ENCODE data around the gene LRRIQ3.
A peak's percentile ranks its signal among the peaks of the same experiment; 100 is the strongest.
"Not testable (repeated sequence)": the region's sequence is repeated elsewhere in the genome, so short reads cannot be mapped to it uniquely, and the experiment has no call there.

Gene LRRIQ3, protein sequence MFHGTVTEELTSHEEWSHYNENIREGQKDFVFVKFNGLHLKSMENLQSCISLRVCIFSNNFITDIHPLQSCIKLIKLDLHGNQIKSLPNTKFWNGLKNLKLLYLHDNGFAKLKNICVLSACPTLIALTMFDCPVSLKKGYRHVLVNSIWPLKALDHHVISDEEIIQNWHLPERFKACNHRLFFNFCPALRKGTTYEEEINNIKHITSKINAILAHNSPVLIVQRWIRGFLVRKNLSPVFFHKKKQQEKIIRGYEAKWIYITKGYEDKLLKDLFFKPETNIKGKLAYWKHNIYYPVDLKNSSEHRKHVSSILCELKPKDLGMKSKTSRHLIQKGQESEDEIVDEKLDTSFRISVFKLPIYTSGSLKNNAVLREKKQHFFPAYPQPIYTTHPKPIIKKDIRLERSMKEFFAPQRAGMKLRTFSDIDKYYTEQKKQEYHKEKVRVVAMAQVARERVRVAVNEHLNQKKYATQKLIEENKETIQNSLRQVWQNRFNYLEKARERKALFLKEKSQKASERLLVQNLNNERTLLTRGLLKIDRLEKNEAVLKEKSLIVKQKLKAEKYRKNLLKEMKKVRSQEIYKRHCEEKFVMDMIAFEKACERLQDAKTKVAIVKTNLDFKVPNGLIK

DNA sequence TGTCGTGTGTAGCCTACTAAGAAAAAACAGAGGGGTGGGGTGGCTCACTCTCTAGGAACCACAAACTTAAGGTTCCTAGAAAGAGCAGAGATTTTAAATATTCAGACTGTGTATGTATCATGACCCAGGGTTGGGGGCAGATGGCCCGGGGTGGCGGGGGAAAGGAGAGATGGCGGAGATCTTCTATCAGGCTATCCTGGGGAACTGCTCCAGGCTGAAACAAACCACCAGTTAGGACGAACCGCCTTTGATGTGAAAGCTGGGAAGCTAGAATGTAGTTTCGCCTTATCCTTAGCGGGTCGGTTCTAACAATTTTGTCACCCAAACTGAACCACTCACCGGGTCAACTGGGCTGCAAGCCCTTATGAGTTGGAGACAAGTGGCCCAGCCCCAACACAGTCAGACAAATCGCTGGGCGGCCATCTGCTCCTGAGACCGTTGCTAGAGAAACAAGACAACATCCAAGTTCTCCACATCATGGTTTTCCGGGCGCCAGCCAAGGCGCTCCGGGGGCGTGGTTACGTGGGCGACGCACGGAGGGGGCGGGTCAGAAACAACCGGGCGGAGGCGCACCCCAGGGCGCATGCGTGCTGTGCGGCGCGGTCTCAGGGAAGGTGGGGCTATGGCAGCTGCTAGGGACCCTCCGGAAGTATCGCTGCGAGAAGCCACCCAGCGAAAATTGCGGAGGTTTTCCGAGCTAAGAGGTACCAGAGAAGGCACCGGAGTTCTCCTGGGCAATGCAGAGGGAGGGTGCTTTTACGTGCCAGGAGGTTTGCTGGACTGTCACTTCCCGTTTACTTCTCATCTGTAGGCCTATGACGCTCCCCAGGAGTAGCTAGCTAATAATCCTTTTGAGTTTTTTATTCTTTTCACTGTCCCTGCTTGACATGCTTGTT, at the start of gene LRRIQ3, which contains the start of gene FPGT:
Gene LRRIQ3, minus strand, starts transcription at position 520 of the 896 bp plus-strand sequence. CDS start 14,492 bp downstream, outside the sequence.
Gene FPGT, plus strand, starts transcription at position 586 of the 896 bp plus-strand sequence. Its CDS starts 37 bp downstream, at position 623.
- peak; percentile 99 for FAIRE-seq

GRCh38 chr1:74246315-74246714, 48.3 kb upstream of the LRRIQ3 start:
- FAIRE-seq = no peak
- no peak for DNase-seq (ENCODE audit: extremely low spot score, insufficient read length, low read depth)

More for the DNA sequence above, at the start of gene LRRIQ3, which contains the start of gene FPGT:
- DNase-seq (ENCODE audit: extremely low spot score, insufficient read length, low read depth) = peak; percentile 93

DNA sequence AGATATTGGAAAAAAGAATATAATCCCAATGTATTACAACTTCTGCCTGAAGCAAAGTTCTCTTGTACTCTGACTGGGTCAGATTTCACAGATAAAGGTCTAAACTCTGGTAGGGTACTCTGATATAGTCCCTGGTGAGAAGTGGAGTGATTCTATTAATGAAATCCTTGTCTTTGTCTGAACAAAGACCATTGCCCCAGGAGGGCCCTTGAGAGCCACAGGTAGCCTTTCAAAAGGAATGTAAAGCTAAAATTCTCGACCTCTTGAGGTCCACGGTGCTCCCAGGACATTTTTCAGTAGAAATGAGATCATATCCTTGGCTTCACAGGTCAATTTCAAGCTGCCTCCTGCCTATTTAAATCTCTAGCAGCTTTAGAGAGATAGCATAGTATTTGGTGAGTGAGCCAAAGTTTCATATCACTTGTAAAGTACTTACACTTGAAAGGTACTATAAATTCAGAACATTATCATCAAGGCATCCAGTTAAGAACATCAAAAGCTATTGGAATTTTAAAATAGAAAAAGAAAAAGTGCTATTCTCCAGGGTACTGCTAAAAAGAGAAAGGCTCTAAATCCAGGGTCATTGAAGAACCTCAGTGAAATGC, 47.3 kb upstream of the LRRIQ3 start:
- FAIRE-seq = no peak
- DNase-seq (ENCODE audit: extremely low spot score, insufficient read length, low read depth) = no peak

GRCh38 chr1:74237787-74238186, 39.8 kb upstream of the LRRIQ3 start:
- DNase-seq (ENCODE audit: extremely low spot score, insufficient read length, low read depth) (no peak), FAIRE-seq (no peak)

GRCh38 chr1:74237035-74237434, 39.1 kb upstream of the LRRIQ3 start:
- DNase-seq (ENCODE audit: extremely low spot score, insufficient read length, low read depth) (no peak), FAIRE-seq (no peak)

DNA sequence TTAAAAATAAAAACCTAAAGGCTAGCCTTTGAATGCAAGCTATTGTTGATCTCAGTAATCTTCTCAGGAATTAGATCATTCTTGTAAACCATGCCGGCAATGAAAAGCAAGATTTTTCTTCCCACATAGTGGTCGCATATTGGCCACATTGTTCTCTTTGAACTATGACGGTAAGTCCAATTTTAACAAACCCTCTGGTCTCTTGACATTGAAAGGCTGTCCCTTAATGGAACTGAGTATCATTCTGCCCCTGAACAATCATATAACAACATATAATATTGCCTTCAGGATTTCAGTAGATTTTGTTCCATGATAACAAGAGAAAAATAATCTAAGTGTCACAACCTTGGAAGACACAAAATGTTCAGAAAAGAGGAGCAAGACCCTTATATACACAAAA, 38.5 kb upstream of the LRRIQ3 start:
- DNase-seq (ENCODE audit: extremely low spot score, insufficient read length, low read depth) (no peak), FAIRE-seq (no peak)

DNA sequence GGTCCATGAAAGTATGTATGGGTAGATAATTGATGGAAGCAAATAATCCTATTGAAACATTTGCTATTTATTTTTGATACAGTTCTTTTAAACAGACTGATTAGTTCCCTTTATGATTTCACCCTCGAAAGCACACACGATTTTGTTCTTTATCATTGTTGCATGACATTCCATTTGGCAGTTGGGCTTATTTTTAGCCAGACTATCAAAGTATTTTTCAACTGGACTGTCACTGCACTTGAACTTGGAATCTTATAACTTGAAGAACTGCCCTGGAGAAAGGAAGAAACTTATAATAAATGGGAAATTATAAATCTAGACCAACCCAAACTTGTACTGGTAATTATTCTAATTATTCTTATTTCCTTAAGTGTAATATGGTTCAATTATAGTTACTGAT, 37.2 kb upstream of the LRRIQ3 start, which contains the start of gene TNNI3K:
Gene TNNI3K, plus strand, starts transcription at position 235 of the 400 bp plus-strand sequence. Its CDS starts 65 bp downstream, at position 300.
- FAIRE-seq = no peak
- DNase-seq (ENCODE audit: extremely low spot score, insufficient read length, low read depth) = no peak

- FAIRE-seq (no peak), DNase-seq (ENCODE audit: extremely low spot score, insufficient read length, low read depth) (no peak)
These were observed 25.5 kb upstream of the LRRIQ3 start for GRCh38 chr1:74223453-74223852.

GRCh38 chr1:74222701-74223100, 24.7 kb upstream of the LRRIQ3 start:
- no peak for FAIRE-seq
- DNase-seq (ENCODE audit: extremely low spot score, insufficient read length, low read depth) = no peak

GRCh38 chr1:74215229-74215628, 17.3 kb upstream of the LRRIQ3 start:
- no peak for DNase-seq (ENCODE audit: extremely low spot score, insufficient read length, low read depth)
- FAIRE-seq = no peak

DNA sequence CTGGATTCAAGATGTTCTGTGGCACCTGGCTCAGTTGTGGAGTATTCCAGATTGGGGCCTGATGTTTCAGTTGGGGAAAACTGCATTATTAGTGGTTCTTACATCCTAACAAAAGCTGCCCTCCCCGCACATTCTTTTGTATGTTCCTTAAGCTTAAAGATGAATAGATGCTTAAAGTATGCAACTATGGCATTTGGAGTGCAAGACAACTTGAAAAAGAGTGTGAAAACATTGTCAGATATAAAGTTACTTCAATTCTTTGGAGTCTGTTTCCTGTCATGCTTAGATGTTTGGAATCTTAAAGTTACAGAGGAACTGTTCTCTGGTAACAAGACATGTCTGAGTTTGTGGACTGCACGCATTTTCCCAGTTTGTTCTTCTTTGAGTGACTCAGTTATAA, 7.3 kb upstream of the LRRIQ3 start:
- FAIRE-seq (no peak), DNase-seq (ENCODE audit: extremely low spot score, insufficient read length, low read depth) (no peak)

- FAIRE-seq (no peak), DNase-seq (ENCODE audit: extremely low spot score, insufficient read length, low read depth) (no peak)
These were observed 1.5 kb upstream of the LRRIQ3 start for GRCh38 chr1:74199504-74199903.

GRCh38 chr1:74197255-74197654, 721 bp downstream of the LRRIQ3 start:
- no peak for FAIRE-seq
- DNase-seq (ENCODE audit: extremely low spot score, insufficient read length, low read depth) = no peak

DNA sequence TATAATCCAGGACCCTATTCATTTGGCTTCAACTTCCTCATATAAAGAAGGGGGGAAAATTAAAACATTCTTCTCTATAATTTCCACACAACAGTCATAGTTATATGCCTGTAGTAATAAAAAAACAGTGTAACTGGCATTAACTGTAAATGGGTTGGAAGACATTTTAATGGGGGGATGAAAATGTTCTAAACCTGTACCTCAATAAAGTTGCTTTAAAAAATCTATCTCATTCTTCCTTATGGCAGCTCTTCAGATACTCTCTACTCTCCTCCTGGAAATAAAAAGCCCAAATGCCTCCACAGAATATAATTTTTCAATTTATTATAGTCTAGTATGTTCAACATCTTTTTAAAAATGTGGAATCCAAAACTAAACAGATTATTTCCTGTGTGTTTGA, 2.6 kb downstream of the LRRIQ3 start:
- DNase-seq (ENCODE audit: extremely low spot score, insufficient read length, low read depth) (no peak), FAIRE-seq (no peak)

- no peak for DNase-seq (ENCODE audit: extremely low spot score, insufficient read length, low read depth)
- no peak for FAIRE-seq
These were observed 4.1 kb downstream of the LRRIQ3 start for GRCh38 chr1:74193908-74194307.

DNA sequence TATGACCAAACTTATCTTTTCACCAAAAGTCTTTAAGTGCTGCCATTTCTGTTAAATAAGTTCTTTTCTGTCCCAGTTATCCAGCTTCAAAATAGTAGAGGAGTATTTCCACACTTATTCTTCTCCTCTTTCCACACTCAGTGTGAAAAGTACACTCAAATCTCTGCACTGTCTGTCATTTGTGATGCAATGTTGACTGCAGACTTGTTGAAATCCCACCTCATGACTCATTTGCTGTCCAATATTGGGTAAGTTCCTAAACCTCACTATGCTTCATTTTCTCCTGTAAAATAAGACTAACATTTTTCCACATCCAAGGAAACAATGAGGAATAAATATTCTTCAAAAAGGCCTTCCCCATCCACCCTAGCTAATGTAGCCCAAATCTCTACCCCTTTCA, 17.5 kb downstream of the LRRIQ3 start:
- DNase-seq (ENCODE audit: extremely low spot score, insufficient read length, low read depth) = no peak
- FAIRE-seq = no peak

DNA sequence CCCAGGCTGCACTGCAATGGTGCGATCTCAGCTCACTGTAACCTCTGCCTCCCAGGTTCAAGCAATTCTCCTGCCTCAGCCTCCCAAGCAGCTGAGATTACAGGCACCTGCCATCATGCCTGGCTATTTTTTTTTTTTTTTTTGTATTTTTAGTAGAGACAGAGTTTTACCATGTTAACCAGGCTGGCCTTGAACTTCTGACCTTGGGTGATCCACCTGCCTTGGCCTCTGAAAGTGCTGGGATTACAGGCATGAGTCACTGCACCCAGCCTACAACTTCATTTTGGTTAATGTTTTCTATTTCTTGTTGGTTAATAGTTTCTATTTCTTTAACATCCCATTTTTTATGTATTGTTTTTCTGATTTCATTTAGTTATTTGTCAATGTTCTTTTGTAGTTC, 23.6 kb downstream of the LRRIQ3 start:
- not testable (repeated sequence) for FAIRE-seq; DNase-seq (ENCODE audit: extremely low spot score, insufficient read length, low read depth)

DNA sequence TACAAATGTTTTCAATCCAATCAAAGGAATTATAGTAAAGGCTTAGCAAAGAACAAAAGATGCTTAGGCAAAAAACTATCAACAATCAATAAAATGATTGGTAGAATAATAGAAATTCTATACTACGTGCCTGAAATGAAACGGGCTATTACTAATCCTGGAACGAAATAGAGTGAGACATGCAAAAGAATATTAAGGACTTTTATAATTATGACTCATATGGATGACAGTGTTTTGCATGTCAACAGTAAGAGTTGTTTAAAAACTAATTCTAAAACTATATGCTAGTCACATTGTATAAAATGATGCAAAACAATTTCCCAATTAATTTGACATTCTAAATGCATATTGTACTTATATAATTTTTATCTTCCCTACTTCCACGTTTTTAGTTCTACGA, 35.6 kb downstream of the LRRIQ3 start:
- DNase-seq (ENCODE audit: extremely low spot score, insufficient read length, low read depth) (no peak), FAIRE-seq (no peak)

DNA sequence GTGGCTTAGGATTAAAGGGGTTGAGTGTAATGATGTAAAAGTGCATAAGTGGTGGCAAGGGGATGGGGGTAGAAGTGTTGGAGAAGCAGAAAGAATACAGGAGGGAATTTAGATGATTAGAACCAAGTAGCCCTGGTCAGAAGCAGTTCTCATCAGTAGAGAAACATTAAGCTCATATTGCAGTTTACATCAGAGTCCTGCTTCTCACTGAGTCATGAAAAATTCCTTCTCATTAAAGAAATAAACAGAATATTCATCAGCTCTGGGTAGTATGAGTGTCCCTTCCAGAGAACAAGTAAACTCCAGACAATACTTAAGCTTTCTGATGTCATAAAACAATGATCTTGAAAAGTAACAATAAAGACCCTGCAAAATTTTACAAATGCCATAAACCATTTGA, 36.5 kb downstream of the LRRIQ3 start:
- FAIRE-seq (no peak), DNase-seq (ENCODE audit: extremely low spot score, insufficient read length, low read depth) (no peak)

- no peak for DNase-seq (ENCODE audit: extremely low spot score, insufficient read length, low read depth)
- FAIRE-seq = no peak
These were observed 37.9 kb downstream of the LRRIQ3 start for GRCh38 chr1:74160046-74160445.
